Panc1 (cell line): ENCODE measurements around the gene ZHX3.

Experiments
- CTCF ChIP-seq: fragments of 450-650 bp; IDR thresholded peaks from 2 replicates; pipeline ENCODE4 v1.5.1; 2017; ENCODE audit warnings: mild to moderate bottlenecking
- SIN3A ChIP-seq: IDR thresholded peaks from 2 replicates; pipeline ENCODE4 v1.6.1; 2012; ENCODE audit warnings: low read depth, mild to moderate bottlenecking, low read length, moderate library complexity, borderline replicate concordance; ENCODE audit not compliant: insufficient read depth

- TF ChIP-seq CTCF (no peak), SIN3A (no peak)
Measured at GRCh38 chr20:41287327-41287726, 30.2 kb downstream of the ZHX3 start.
